K562 treated with DMSO at 1 percent for 4 hours (cell line): Measurements from ENCODE around the gene ADAMTS17. TPM values are rescaled to one million over a fixed set of nuclear protein-coding genes. Genes with fewer than 3 reads are reported as not detected.

Experiments used
- total RNA-seq: library from RNA; unstranded; fragments of 300-600 nt; gene quantifications from 2 replicates; pipeline ENCODE4 v1.2.3, GENCODE V29; 2022; ENCODE audit not compliant: insufficient read depth

The ADAMTS17 gene, protein sequence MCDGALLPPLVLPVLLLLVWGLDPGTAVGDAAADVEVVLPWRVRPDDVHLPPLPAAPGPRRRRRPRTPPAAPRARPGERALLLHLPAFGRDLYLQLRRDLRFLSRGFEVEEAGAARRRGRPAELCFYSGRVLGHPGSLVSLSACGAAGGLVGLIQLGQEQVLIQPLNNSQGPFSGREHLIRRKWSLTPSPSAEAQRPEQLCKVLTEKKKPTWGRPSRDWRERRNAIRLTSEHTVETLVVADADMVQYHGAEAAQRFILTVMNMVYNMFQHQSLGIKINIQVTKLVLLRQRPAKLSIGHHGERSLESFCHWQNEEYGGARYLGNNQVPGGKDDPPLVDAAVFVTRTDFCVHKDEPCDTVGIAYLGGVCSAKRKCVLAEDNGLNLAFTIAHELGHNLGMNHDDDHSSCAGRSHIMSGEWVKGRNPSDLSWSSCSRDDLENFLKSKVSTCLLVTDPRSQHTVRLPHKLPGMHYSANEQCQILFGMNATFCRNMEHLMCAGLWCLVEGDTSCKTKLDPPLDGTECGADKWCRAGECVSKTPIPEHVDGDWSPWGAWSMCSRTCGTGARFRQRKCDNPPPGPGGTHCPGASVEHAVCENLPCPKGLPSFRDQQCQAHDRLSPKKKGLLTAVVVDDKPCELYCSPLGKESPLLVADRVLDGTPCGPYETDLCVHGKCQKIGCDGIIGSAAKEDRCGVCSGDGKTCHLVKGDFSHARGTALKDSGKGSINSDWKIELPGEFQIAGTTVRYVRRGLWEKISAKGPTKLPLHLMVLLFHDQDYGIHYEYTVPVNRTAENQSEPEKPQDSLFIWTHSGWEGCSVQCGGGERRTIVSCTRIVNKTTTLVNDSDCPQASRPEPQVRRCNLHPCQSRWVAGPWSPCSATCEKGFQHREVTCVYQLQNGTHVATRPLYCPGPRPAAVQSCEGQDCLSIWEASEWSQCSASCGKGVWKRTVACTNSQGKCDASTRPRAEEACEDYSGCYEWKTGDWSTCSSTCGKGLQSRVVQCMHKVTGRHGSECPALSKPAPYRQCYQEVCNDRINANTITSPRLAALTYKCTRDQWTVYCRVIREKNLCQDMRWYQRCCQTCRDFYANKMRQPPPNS
- total RNA-seq, result not detected in 2 replicates

DNA sequence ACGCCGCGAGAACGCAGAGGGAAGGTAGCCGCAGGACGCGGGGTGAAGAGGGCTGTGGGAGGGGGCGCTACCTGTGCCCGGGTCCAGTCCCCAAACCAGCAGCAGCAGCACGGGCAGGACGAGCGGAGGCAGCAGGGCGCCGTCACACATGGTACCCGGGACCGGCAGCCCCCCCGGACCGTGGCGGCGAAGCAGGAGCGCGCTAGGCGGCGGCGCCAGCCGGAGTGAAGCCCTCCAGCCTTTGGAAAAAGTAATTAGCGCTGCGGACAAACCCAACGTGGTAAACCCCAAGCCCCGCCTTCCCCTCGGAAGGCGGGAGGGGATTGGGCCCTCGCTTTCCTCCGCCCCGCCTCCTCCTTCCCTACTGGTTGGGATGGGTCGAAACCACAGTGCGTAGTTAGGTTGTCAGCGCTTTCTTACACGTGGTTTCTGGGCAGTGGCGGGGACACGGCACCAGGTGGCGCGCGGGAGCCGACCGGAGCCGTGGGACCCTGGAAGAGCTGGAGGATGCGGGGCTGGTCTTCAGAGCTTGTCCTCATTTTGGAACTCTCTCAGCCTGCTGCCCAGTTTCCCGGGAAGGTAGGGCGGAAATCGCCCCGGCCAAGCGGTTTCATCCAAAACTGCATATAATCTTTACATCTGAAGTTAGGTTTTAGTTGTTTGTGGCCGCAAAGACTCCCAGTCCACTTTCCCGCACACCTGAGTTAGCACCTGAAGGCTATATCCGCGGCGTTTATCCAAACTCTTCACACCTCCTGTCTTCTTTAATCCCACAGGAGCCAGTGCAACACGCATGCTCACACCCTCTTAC lies at the start of gene ADAMTS17:
TSS of gene ADAMTS17 (minus strand) at position 226 of the 811 bp plus-strand sequence. CDS start at position 150, 76 bp downstream.

Other genes starting within 250 kb of the ADAMTS17 start
- not detected in 2 replicates for gene CERS3, start 187.0 kb upstream of the ADAMTS17 start, total RNA-seq